ENCODE measurements around the gene SARDH.

The SARDH gene

DNA sequence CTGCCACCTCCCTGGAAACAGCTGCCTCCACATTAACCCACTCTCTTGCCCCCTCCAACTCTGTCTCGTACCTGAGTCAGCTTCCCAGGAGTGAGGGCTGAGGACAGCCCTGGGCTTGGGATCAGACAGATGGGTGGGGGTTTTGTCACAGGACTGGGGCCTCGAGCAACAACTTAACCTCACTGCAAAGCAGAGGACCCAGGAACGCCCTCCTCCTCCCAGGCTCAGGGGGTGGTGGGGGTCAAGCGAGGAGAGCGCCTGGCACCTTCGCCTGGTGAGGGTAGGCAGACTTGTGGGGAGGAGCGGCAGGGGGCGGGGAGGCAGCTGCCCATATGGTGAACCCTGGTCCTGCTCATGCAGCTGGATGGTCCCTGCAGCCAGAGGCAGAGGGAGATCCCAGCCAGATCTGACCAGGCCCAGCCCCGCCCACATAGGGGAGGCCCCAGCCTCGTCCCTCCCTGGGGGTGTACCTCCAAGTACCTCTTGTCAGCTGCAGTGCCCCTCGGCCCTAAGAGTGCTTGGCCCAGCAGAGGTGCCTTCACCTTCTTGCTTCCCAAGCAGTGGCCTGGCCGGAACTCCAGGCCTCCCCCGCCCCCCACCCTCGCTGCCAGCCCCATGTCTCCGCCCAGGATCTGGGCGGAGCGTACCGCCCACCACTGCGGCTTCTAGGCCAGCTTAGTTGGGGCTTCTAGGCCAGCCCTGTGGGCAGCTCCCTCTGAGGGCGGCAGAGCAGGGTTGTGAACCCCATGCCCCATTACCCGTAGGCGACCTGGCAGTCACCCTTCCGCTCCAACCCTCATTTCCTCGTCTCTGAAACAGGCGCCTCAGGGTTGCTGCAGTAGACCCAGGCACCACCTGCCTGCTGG, at the start of gene SARDH:
Gene SARDH (minus strand): TSS at position 579 of the 866 bp plus-strand sequence. CDS start 4,179 bp downstream, outside the sequence.
- H3K4me3 ChIP-seq (ENCODE audit: low read length), result peak within 1 kb of the TSS; percentile 49
- peak; percentile 5 for DNase-seq (ENCODE audit: low read depth)
- TF ChIP-seq CTCF (conservative IDR thresholded peaks at IDR 0.05; ENCODE audit: low read length), result no peak

DNA sequence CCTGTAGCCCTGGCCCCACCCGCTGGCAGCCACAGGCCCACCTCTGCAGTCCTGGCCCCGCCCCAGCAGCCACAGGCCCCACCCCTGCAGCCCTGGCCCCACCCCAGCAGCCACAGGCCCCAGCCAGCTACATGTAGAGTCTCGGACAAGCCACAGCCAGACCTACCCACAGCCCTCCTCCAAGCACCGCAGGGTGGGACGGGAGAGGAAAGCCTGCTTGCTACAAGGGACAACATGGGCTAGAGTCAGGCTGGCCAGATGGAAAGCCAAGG, 49.5 kb upstream of the SARDH start:
- H3K4me3 ChIP-seq (ENCODE audit: low read length), result no peak overlapping the region
- no peak for TF ChIP-seq CTCF (conservative IDR thresholded peaks at IDR 0.05; ENCODE audit: low read length)
- DNase-seq (ENCODE audit: low read depth), result no peak

GRCh38 chr9:133786907-133787753, 49.0 kb upstream of the SARDH start:
- TF ChIP-seq CTCF (conservative IDR thresholded peaks at IDR 0.05; ENCODE audit: low read length), result no peak
- DNase-seq (ENCODE audit: low read depth), result no peak
- no peak overlapping the region for H3K4me3 ChIP-seq (ENCODE audit: low read length)

DNA sequence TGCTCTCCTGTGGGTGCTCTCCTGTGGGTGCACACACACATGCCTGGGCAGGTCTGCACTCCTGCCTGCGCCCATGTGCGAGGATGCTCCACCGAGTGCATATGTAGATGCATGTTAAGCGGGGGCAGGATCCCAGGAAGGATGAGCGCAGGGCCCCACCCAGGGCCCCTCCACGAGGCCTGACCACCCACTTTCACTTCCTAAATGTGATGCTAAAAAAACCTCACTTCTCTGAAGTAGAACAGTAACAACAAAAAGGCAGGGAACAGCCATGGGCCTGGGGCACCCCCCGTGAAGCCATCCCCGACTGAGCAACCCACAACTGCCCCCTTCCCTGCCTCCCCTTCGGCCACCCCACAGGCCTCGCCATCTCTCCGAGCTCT, 48.2 kb upstream of the SARDH start:
- no peak for TF ChIP-seq CTCF (conservative IDR thresholded peaks at IDR 0.05; ENCODE audit: low read length)
- DNase-seq (ENCODE audit: low read depth), result no peak
- no peak overlapping the region for H3K4me3 ChIP-seq (ENCODE audit: low read length)

- no peak overlapping the region for H3K4me3 ChIP-seq (ENCODE audit: low read length)
- no peak for TF ChIP-seq CTCF (conservative IDR thresholded peaks at IDR 0.05; ENCODE audit: low read length)
- no peak for DNase-seq (ENCODE audit: low read depth)
Measured at GRCh38 chr9:133785753-133786370, 47.7 kb upstream of the SARDH start.

DNA sequence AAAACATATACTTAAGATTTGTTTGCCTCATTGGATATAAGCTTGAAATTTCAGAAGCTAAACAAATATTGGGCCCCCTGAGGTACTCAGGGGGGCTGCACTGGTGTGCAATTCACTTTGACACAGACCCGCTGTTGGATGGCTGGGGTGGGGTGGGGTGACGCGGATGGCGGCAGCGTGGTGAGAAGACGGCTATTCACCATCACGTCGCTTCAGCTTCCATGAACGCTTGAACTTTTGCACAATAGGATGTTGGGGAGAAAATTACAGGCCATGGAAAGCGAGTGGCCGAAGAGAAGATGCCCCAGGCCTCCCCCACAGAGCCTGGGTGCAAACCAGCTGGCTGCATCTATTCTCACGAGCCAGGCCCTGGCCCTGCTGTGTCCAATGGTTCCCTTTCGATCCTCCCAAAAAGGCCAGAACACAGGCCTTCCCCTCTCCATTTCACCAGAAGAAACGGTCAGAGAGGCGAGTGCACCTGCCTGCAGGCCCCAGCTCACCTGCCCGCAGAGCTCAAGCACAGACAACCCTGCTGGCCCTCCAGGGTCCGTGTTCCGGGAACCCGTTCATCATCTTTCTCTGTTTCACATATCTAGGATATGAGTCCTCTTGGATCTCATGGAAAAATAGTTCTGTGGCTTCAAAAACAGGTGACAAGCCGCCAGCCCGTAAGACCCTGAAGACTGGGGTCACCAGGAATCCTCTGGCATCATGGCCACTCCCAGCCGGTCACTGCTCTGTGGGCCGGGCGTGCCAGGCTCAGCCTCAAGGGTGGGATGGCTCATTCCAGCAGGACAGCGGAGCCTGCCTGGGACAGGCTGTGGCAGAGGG, 46.8 kb upstream of the SARDH start:
- DNase-seq (ENCODE audit: low read depth), result no peak
- TF ChIP-seq CTCF (conservative IDR thresholded peaks at IDR 0.05; ENCODE audit: low read length), result no peak

More for the DNA sequence above, 46.8 kb upstream of the SARDH start:
- H3K4me3 ChIP-seq (ENCODE audit: low read length), result no peak overlapping the region
